Measurements from ENCODE around the gene GSG1L. TPM values are rescaled to one million over a fixed set of nuclear protein-coding genes. Genes with fewer than 3 reads are reported as not detected.

The GSG1L gene
- total RNA-seq, 1 donor from 2014 or later, result 1.4 TPM

- DNase-seq (ENCODE audit: extremely low spot score, unreplicated experiment), result no peak
- no peaks in the 10 kb centered on the region for H3K4me1 Mint-ChIP-seq (ENCODE audit: unreplicated experiment)
- no peaks in the 10 kb centered on the region for H3K9me3 Mint-ChIP-seq
- peaks cover 23% of the 10 kb centered on the region for H3K27me3 Mint-ChIP-seq
- H3K27ac Mint-ChIP-seq, result no peak overlapping the region
- no peak for TF ChIP-seq CTCF (conservative IDR thresholded peaks at IDR 0.05)
- H3K4me3 Mint-ChIP-seq, result no peak overlapping the region
- no peaks in the 10 kb centered on the region for H3K36me3 Mint-ChIP-seq
These were observed 163.8 kb downstream of the GSG1L start for GRCh38 chr16:27899736-27900135.

GRCh38 chr16:27894386-27894785 is 169.1 kb downstream of the GSG1L start:
- Mint-ChIP-seq H3K27me3 (peaks cover 28% of the 10 kb centered on the region), H3K27ac (no peak overlapping the region), H3K9me3 (no peaks in the 10 kb centered on the region), H3K4me1 (ENCODE audit: unreplicated experiment) (peaks cover 6% of the 10 kb centered on the region), H3K4me3 (no peak overlapping the region), H3K36me3 (no peaks in the 10 kb centered on the region)
- no peak for DNase-seq (ENCODE audit: extremely low spot score, unreplicated experiment)
- no peak for TF ChIP-seq CTCF (conservative IDR thresholded peaks at IDR 0.05)

GRCh38 chr16:27892879-27893278 is 170.6 kb downstream of the GSG1L start:
- DNase-seq (ENCODE audit: extremely low spot score, unreplicated experiment), result no peak
- H3K4me1 Mint-ChIP-seq (ENCODE audit: unreplicated experiment), result peaks cover 6% of the 10 kb centered on the region
- H3K9me3 Mint-ChIP-seq, result no peaks in the 10 kb centered on the region
- no peaks in the 10 kb centered on the region for H3K36me3 Mint-ChIP-seq
- H3K4me3 Mint-ChIP-seq, result no peak overlapping the region
- no peak overlapping the region for H3K27ac Mint-ChIP-seq
- no peak for TF ChIP-seq CTCF (conservative IDR thresholded peaks at IDR 0.05)
- H3K27me3 Mint-ChIP-seq, result peaks cover 28% of the 10 kb centered on the region

GRCh38 chr16:27890866-27891265 is 172.6 kb downstream of the GSG1L start:
- Mint-ChIP-seq H3K9me3 (no peaks in the 10 kb centered on the region), H3K36me3 (no peaks in the 10 kb centered on the region), H3K27ac (no peak overlapping the region), H3K4me1 (ENCODE audit: unreplicated experiment) (peaks cover 6% of the 10 kb centered on the region), H3K27me3 (peaks cover 44% of the 10 kb centered on the region), H3K4me3 (no peak overlapping the region)
- DNase-seq (ENCODE audit: extremely low spot score, unreplicated experiment), result no peak
- TF ChIP-seq CTCF (conservative IDR thresholded peaks at IDR 0.05), result no peak

GRCh38 chr16:27890006-27890405 is 173.5 kb downstream of the GSG1L start:
- TF ChIP-seq CTCF (conservative IDR thresholded peaks at IDR 0.05), result no peak
- Mint-ChIP-seq H3K27me3 (peaks cover 46% of the 10 kb centered on the region), H3K9me3 (no peaks in the 10 kb centered on the region), H3K4me1 (ENCODE audit: unreplicated experiment) (peaks cover 6% of the 10 kb centered on the region), H3K27ac (no peak overlapping the region), H3K4me3 (no peak overlapping the region), H3K36me3 (no peaks in the 10 kb centered on the region)
- no peak for DNase-seq (ENCODE audit: extremely low spot score, unreplicated experiment)

GRCh38 chr16:27883576-27883975 is 179.9 kb downstream of the GSG1L start:
- Mint-ChIP-seq H3K9me3 (no peaks in the 10 kb centered on the region), H3K36me3 (peaks cover 4% of the 10 kb centered on the region), H3K27ac (no peak overlapping the region), H3K27me3 (peaks cover 55% of the 10 kb centered on the region), H3K4me3 (no peak overlapping the region), H3K4me1 (ENCODE audit: unreplicated experiment) (no peaks in the 10 kb centered on the region)
- no peak for TF ChIP-seq CTCF (conservative IDR thresholded peaks at IDR 0.05)
- no peak for DNase-seq (ENCODE audit: extremely low spot score, unreplicated experiment)
